ENCODE measurements around the gene MRPL37.
A peak's percentile ranks its signal among the peaks of the same experiment; 100 is the strongest.

MRPL37 gene

DNA sequence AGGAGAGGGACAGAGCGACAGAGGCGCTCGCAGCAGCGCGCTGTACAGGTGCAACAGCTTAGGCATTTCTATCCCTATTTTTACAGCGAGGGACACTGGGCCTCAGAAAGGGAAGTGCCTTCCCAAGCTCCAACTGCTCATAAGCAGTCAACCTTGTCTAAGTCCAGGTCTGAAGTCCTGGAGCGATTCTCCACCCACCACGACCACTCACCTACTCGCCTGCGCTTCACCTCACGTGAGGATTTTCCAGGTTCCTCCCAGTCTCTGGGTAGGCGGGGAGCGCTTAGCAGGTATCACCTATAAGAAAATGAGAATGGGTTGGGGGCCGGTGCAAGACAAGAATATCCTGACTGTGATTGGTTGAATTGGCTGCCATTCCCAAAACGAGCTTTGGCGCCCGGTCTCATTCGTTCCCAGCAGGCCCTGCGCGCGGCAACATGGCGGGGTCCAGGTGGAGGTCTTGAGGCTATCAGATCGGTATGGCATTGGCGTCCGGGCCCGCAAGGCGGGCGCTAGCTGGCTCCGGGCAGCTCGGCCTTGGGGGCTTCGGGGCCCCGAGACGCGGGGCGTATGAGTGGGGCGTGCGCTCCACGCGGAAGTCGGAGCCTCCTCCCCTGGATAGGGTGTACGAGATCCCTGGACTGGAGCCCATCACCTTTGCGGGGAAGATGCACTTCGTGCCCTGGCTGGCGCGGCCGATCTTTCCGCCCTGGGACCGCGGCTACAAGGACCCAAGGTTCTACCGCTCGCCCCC lies at the start of gene MRPL37, which contains the start of gene CYB5RL:
MRPL37 (plus strand) TSS at position 403 of the 754 bp plus-strand sequence; CDS start at position 480, 77 bp downstream.
CYB5RL (minus strand) TSS at position 266 of the 754 bp plus-strand sequence. CDS start 4,414 bp downstream, outside the sequence.
- TF ChIP-seq, protein P1, sequence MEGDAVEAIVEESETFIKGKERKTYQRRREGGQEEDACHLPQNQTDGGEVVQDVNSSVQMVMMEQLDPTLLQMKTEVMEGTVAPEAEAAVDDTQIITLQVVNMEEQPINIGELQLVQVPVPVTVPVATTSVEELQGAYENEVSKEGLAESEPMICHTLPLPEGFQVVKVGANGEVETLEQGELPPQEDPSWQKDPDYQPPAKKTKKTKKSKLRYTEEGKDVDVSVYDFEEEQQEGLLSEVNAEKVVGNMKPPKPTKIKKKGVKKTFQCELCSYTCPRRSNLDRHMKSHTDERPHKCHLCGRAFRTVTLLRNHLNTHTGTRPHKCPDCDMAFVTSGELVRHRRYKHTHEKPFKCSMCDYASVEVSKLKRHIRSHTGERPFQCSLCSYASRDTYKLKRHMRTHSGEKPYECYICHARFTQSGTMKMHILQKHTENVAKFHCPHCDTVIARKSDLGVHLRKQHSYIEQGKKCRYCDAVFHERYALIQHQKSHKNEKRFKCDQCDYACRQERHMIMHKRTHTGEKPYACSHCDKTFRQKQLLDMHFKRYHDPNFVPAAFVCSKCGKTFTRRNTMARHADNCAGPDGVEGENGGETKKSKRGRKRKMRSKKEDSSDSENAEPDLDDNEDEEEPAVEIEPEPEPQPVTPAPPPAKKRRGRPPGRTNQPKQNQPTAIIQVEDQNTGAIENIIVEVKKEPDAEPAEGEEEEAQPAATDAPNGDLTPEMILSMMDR (IDR thresholded peaks at IDR 0.05; ENCODE audit: low read depth, low read length): no peak
- peak within 1 kb of the TSS; percentile 97 for H3K4me3 ChIP-seq (ENCODE audit: low read depth, low read length)

DNA sequence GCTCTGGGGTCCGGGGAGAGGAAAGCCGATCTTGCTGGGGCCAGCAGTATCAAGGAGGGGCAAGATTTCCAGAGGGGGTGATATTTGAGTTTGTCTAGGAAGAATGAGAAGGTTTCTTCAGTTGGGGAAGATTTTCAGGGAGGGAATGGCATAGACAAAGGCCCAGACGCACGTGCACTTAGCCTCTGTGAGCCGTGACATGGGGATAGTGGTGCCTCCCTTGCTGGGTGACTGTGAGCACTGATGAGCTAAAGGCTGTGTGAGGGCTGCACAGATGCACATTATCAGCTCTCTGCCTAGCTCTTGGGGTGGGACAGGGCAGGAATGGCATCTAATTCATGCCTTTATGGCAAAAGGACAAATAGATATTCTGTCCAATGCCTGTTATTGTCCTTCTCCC lies 49.0 kb upstream of the MRPL37 start:
- TF ChIP-seq, protein P1 (IDR thresholded peaks at IDR 0.05; ENCODE audit: low read depth, low read length): no peak

DNA sequence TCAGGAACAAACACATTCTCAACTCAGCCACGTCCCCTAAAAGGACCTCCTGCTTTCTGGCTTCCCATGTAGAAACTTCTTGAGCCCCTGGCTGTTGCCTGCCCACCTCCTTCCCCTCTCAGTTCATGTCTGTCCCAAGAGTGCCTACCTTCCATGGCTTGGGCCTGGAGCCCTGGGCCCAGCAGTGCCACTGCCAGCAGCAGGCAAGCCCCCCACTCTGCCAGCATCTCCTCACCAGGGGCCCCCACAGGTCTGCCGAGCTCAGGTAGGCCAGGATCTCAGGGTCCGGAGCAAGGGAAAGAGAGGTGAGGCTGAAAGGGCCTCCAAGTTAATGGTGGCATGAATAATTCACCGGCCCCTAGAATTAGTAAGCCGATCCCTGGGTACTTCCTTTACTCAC lies 47.3 kb upstream of the MRPL37 start, which contains the start of gene CDCP2:
CDCP2 (minus strand) TSS at position 305 of the 400 bp plus-strand sequence; CDS start at position 227, 78 bp downstream.
- TF ChIP-seq, protein P1 (IDR thresholded peaks at IDR 0.05; ENCODE audit: low read depth, low read length): no peak
- H3K4me3 ChIP-seq (ENCODE audit: low read depth, low read length): no peak within 1 kb of the TSS

More for the DNA sequence above, 49.0 kb upstream of the MRPL37 start:
- H3K4me3 ChIP-seq (ENCODE audit: low read depth, low read length): no peak overlapping the region

DNA sequence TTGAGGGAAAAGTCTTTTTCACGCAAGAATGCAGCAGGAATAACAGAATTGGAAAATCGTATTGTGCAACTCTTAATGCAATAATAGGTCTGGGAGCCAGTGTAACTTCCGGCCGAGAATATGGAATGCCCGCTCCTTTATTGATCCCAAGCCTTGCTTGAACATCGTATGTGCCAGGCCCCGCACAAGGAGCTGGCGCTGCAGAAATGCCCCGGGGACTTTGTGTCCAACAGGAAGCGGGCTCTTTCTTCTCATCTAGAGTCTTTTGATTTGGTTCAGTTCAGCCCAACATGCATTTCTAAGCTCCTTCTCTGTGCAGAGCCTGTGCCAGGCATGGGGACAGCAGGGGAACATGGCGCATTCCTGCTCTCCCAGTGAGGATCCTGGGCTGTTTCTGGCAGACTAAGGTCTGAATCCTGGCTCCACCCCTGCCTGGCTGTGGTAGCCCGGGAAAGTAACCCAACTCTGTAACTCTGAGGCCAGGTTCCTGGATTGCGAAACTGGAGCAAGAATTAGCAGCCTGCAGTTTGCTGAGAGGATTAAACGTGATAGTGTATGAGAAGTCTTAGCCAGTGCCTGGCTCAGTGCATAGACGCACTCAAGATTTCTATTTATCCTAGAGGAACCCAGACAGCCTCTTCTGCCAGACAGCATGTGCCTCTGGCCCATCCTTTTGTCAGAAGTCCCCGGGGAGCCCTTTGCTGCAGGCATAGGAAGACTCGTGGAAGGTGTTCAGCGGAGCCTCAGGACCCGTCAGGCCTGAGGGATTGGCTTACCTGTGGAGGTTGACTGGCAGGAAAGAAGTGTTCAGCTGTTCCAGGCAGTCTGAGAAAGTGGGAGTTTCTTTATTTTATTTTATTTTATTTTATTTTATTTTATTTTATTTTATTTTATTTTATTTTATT lies 46.2 kb upstream of the MRPL37 start:
- TF ChIP-seq, protein P1 (IDR thresholded peaks at IDR 0.05; ENCODE audit: low read depth, low read length): no peak
- no peak overlapping the region for H3K4me3 ChIP-seq (ENCODE audit: low read depth, low read length)

DNA sequence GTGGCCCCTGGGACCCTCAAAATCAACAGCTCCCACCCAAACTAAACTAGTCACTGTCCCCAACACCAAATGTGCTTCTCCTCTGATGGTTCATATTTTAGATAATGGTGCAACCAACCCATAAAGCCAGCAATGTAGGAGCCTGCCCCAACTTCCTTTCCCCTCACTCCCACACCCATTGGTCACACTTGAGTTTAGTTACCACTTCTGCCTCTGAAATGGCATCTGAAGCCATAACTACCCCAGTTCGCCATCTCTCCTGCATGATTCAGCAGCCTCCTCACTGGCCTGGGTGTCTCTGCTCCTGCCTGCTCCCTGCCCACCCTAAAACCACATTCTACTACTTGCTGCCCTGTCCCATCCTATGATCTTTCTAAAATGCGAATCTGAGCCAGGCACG lies 43.8 kb upstream of the MRPL37 start:
- H3K4me3 ChIP-seq (ENCODE audit: low read depth, low read length): no peak overlapping the region
- TF ChIP-seq, protein P1 (IDR thresholded peaks at IDR 0.05; ENCODE audit: low read depth, low read length): no peak

DNA sequence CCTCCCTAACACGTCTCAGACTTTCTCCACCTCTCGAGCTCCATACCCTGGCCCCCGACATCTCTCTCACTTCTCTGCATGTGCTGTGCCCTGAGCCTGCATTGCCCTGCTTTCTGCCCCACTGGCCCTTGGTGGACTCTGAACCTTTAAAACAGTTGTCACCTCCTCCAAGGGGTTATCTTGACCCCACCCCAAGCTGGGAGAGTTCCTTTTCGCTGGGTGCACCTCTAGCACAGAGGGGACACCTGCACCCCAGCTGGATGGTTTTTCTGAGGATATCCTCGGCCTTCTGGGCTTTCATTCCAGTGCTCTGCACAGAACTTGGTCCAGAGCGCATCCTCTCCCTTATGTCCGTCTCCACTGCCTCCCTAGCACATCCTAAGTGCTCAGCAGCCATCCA lies 43.0 kb upstream of the MRPL37 start:
- TF ChIP-seq, protein P1 (IDR thresholded peaks at IDR 0.05; ENCODE audit: low read depth, low read length): no peak
- H3K4me3 ChIP-seq (ENCODE audit: low read depth, low read length): no peak overlapping the region

All from WI38 (cell line).